Stimulated activated CD8-positive, alpha-beta memory T cell treated with anti-CD3 and anti-CD28 coated beads, Interleukin-7, amount 100 ng/mL, for 48 hours (primary cell): ENCODE results near the gene CYTIP.
"Not testable (repeated sequence)": the region's sequence is repeated elsewhere in the genome, so short reads cannot be mapped to it uniquely, and the experiment has no call there.

Experiments used
- DNase-seq, 2 donors: peaks; one replicate each; pipeline ENCODE4 v3.0.0-alpha.2; 2020; ENCODE audit warnings: low read depth in 1 of 2; ENCODE audit errors: extremely low read depth in 1 of 2

The CYTIP gene

DNA sequence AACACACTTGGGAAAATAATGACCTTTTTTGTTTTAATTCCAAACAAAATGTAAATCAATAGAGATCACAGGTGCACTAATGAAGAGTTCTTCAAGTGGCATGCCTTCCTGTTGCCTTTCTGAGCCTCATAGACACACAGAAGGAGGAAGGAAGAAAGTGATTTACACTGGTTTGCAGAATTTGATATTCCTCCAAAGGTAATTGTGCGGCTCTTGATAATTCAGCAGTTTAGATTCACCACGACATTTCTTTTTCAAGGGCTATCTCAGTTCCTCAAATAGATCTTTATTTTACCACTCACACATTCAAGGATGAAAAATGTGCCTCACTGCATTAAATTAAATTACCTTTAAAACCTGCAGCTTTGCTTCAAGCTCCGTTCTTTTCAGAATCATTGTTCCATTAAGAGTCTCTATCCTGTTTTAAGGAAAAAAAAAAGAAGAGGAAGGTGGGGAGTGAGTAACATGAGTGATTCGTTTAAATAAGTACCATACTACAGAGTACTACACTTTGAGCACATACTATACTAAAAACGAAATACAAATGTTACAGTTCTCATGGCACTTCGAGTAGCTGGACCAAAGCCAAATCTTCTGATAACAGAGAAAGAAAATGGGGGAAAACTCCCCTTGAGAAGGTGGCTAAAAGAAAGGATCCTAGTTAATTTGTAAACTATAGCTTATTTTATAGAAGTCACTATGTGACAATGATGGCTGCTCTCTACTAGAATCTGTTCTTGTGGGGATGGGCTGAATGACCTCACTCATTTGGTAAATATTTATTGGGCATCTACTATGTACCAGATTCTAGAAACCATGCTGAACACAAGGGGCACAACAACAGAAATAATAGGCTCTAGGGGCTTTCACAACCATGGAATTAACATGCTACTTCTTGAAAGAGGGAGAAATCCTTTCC is 16.6 kb downstream of the CYTIP start:
- no peak for DNase-seq

DNA sequence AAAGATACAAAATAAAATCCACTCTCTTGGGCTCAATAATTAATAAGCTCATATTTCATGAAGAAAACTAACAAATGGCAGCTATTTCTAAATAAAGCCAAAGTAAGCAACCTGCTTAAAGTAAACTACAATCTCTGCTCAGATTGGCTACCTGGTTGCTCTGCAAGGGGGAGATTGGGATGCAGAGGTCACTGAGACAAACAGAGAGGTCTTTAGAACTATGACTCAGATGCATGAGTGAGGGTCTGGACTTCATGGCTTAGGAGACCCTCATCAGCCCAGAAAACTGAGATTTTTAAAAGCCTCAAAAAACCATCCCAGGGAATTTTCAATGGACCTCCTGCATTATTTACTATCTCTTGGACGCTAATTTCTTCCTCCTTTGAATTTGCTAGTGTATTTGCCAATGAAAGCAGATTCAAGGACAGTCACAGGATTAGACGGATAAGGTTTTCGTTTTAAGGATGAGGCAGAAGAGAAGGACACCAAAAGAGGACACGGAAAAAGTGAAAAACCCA is 17.4 kb downstream of the CYTIP start:
- no peak for DNase-seq

DNA sequence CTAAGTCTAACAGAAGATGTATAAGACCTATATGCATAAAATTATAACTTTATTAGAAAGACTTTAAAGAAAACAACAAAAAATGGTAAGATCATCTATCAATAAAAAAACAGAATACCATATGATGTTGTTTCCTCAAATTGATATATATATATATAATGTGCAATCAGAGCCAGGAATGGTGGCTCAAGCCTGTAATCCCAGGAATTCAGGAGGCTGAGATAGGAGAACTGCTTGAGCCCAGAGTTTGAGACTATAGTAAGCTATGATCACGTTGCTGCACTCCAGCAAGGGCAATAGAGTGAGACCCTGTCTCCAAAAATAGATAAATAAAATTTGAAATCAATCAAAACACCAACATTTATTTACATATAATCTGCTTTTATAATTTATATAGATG is 19.5 kb downstream of the CYTIP start:
- no peak for DNase-seq

DNA sequence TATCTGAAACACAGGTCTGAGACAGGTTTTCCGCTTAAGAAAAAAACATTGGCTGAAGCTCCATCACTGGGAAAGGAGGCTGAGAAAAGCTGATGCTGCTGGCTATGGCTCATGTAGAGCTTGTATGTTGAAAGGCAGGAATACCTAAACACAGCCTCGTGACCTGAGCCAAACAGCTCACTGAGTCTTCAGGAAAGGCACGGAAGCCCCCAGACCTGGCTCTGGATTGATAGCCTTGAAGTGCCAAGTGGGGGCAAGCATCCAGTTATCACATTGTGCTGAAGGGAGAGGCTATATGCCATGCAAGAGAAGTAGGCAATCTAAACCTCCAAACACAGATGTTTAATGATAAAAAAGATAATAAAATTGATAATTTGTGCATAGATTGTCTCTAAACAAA is 21.9 kb downstream of the CYTIP start:
- DNase-seq: no peak

DNA sequence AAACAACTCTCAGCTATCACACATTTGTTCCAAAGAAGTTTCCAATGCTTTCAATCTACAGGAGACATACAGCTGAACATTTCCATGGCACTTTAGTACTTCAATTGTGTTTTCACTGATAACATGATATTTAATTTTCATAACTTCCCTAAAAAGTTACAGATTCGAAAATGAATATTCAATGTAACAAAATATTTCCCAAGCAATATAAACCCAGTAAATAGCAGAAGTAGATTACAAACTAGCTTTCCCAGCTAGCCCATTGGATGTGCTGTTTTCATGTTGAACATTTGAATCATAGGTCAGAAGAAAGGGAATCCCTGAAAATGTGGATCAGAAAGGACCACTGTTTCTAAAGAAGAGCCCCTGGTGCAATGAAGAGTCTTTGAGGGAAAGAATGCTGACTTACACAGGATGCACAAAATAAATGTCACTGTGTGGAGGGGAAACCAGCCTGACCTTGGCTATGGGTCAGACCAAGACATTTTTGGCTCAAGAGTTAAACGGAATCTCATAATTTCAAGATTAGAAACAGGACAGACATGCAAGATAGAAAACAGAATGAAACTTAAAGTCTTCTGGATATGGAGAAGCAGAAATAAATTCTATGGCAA is 22.5 kb downstream of the CYTIP start:
- no peak for DNase-seq

DNA sequence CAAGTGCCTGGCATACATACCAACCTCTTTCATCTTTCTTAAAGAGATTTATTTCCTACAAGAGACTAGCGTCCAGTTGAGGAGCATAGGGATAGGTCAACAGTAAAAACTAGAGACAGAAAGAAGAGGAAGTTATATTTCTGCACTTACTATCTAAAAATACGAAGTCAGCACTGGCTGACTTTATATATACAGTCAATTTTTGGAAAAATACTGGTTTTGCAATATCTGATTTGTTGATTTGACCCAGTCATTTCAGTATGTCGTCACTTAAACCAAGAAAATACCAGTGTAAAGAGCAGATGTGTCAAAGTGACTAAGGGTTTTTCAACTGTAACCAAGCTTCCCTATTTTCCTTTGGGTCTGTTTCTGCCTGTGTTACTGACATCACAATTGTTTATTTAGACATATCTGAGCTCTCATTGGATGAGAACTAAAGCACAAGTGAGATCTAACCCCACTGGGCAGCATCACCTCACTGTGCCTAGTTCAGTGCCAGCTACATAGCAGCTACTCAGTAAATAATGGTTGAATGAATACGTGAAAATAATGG is 23.0 kb downstream of the CYTIP start:
- no peak for DNase-seq

DNA sequence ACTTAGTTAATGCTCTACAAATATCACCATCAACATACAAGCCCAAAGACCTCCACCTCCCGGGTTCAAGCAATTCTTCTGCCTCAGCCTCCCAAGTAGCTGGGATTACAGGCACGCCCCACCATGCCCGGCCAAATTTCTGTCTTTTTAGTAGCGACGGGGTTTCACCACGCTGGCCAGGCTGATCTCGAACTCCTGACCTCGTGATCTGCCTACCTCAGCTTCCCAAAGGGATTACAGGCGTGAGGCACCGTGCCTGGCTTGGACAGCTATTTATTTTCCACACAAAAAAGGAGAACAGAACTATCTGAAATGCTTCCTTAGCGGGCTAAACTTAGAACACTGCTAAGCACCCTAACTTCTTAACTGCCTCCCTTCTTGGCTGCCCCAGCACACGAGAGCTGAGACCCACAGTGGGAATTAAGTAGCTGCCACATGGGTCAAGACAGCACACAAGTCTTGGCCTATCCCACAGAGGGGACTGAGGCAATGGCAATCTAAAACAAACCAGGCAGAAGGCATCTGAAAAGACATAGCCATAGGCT is 24.8 kb downstream of the CYTIP start:
- no peak for DNase-seq

DNA sequence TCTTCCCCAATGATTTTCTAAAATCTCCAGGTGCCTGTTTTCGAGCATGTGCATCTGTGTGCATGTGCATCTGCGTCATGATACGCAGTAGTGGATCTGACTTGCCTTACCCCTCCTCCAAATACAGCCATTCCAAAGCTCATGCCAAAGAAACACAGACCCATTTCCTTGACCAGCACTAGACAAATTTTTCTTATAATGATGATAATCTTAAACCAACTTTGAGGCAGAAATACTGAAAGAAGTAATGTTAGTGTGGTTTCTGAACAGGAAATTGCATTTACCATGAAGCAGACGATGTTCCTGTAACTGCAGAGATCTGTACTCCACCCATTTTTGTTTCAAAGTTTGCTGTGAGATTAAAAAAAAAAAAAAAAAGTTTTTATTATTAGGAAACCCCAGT is 25.6 kb downstream of the CYTIP start:
- no peak for DNase-seq

DNA sequence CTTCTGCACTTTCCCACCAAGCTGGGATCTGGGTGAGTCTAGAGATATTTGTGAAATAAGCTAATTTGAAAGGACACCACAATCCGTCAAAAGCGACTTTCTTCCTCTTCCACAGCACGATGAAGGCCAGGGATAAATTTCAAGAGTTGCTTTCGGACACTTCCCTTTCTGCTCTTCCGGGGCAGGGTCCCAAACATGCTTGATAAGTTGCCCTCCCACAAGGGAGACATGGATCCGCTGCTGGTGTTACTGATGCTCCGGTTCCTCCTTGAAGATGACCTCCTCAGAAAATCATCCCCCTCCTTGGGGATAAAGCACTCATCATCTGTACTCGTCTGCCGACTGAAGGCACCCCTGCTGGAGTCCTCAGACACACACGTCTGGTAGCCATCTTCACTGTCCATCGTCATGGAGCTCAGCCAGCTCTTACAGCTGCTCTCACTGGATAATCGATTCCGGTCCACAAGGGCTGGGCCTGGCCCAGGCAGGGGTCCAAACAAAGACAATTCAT is 28.2 kb downstream of the CYTIP start:
- no peak for DNase-seq

DNA sequence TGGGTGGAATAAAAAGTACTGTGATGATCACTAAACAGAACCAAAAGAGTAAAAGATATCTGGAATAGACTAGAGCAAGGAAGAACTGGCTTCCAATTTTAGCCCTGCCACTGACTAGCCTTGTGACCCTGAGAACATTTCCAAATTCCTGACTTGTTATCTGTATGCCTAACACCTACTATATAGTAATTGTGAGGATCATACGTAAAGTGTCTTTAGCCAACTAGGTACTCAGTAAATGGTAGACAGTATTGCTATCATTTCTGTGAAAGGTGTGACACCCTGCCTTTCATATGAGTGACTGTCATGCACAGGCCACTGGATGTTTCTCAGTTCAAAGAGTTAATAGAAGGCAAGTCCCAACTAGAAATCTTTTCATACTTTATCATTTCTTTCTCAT is 29.8 kb downstream of the CYTIP start:
- DNase-seq: no peak

DNA sequence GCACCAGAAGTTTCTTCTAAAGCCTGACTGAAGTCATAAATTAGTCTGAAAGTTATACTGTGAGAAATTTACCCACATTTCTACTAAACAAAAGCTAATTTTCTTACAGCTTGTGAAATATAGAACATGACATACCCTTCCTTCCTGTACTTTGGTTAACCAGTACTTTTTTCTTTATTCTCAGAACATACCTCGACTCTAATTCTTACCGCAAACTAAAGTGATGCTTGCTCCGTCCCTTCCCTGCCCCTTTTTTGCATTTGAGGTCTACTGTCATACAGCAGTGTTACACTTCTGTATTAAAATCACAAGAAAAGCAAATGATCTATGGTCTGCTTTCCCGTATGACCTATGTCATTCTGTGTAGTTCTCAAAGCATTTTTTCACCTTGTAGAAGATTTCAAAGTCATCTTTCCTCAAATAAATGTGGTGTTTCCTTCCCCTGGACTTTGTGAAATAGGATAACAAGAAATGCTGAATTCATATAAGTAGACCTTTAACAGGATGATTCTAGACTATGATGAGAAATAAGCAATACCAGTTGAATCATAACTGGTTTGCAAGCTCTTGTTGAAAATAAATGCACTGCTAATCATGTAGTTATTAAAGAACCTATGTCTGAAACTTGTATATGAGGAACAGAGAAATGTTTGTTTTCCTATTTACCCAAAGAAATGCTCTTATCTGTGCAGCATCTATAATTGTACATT is 30.4 kb downstream of the CYTIP start:
- DNase-seq: peak in 1 of 2 donors; percentile 45

DNA sequence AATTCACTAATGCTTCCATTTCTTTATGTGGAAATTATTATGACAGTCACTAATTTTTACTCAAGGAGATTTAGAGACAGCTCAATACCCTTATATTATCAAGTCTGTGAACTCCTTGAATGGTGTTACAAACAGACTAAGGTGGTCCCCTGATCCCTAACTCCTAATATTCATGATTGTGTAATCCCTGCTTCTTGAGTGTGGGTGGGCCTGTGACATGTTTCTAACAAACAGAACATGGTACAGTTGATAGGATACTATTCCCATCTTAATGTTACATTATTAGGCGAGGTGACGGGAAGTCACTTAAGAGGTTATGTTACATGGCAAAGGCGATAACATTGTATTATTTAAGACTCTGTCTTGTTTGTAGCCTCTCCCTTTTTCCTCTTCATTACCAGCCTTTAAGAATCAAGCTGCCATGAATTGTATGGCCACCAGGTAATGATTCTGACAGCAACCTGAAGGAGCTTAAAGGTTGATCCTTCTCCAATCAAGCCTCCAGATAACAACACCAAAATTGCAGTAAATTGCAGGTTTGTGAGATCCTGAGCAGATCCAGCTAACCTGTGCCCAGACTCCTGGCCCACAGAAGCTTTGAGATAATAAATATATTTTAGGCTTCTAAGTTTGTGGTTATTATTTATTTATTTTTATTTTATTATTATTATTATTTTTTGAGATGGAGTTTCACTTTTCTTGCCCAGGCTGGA is 32.1 kb downstream of the CYTIP start:
- no peak for DNase-seq

DNA sequence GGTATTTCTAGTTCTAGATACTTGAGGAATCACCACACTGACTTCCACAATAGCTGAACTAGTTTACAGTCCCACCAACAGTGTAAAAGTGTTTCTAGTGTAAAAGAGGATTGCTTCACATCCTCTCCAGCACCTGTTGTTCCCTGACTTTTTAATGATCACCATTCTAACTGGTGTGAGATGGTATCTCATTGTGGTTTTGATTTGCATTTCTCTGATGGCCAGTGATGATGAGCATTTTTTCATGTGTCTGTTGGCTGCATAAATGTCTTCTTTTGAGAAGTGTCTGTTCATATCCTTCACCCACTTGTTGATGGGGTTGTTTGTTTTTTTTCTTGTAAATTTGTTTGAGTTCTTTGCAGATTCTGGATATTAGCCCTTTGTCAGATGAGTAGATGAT is 38.5 kb downstream of the CYTIP start:
- DNase-seq: not testable (repeated sequence)

DNA sequence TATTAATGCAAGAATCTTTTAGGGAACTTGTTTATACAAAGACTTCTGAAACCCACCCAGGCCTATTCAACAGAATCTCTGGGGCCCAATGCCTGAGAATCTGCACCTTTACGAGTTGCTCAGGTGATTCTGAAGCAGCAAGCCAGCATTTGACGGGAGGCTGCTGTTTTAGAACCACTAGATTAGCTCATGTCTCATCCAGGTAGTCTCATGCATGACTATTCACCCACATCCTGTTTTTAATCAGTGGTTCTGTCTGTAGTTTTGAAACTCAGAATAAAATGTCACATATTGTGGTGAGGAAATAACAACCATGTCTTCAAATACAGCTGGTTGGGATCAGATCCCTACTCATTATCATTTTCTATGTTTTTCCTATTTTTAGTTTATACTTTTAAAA is 39.5 kb downstream of the CYTIP start:
- peak in 1 of 2 donors; percentile 51 for DNase-seq

DNA sequence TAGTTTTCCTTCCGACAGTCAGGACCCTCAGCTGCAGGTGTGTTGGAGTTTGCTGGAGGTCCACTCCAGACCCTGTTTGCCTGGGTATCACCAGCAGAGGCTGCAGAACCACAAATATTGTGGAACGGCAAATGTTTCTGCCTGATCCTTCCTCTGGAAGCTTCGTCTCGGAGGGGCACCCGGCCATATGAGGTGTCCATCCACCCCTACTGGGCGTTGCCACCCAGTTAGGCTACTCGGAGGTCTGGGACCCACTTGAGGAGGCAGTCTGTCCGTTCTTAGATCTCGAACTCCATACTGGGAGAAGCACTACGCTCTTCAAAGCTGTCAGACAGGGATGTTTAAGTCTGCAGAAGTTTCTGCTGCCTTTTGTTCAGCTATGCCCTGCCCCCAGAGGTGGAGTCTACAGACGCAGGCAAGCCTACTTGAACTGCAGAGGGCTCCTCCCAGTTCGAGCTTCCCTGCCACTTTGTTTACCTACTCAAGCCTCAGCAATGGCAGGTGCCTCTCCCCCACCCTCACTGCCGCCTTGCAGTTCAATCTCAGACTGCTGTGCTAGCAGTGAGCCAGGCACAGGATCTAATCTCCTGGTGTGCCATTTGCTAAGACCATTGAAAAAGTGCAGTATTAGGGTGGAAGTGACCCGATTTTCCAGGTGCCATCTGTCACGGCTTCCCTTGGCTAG is 40.9 kb downstream of the CYTIP start:
- DNase-seq: not testable (repeated sequence)

DNA sequence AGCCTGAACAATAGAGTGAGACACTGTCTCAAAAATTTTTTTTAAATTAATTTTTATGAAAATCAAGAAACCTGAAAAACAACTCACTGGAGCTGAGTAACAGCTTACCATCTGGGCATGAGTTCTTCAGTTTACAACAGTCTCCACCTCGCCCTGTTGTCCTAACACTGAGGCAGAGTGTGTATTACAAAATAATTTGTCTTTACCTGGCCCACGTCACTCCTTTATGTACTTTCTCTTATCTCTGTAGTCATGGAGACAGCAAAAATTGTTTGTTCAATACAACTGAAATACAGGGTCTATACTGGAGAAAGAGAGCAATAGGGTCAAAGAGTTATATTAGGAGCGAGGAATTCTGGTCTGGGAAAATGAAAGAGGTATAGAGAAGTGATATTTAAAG is 48.1 kb downstream of the CYTIP start:
- DNase-seq: no peak

DNA sequence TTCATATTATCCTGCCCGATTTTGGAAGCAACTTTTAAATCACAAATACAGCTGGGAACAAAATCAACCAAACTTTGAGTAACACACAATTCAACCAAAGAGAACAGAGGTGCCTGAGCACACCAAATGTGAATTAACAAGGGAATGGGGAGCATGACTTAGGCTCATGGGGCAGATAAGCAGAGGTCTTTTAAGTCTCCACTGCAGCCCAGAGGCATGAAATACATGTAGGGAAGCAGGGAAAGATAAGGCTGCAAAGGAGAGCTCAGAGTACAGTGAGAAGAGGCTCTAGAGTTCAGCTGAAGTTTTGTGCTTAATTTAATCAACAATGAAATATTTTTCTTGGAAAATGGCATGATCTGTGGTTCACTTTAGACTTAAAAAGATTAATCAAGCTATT is 49.0 kb downstream of the CYTIP start:
- no peak for DNase-seq

DNA sequence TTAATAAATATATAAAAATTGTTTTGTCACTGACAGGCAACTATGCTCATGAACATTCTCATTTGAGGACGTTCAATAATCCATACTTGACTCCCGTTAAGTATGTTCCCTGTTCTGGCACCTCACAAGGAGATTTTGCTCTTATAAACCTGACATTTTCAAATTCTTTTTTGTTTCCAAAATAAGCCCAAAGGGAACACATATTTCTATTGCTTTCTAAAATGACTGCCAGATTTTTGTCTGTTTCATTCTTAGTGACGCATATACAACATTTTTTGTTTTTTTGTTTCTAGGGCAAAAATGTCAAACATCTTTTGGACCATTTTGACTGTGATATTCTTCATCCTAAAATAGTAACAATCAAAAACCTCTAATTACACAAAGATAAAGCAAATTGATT is 50.5 kb downstream of the CYTIP start:
- DNase-seq: no peak

DNA sequence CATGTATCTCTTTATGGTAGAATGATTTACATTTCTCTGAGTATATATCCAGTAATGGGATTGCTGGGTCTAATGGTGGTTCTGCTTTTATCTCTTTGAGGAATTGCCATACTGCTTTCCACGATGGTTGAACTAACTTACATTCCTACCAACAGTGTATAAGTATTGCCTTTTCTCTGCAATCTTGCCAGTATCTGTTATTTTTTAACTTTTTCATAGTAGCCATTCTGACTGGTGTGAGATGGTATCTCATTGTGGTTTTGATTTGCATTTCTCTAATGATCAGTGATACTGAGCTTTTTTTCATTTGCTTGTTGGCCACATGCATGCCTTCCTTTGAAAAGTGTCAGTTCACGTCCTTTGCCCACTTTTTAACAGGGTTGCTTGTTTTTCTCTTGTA is 55.1 kb downstream of the CYTIP start:
- DNase-seq: no peak

DNA sequence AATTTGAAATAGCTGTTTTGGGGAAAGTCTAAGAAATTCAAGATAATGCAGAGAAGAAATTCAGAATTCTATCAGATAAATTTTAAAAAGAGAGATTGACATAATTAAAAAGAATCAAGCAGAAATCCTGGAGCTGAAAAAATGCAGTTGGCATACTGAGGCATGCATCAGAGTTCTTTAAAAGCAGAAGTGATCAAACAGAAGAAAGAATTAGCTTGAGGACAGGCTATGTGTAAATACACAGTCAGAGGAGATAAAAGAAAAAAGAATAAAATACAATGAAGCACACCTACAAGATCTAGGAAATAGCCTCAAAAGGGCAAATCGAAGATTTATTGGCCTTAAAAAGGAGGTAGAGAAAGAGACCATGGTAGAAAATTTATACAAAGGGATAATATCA is 57.1 kb downstream of the CYTIP start:
- no peak for DNase-seq
